Right atrium auricular region (tissue), 2 donors: Measurements from ENCODE around the gene SLIT3. TPM values are rescaled to one million over a fixed set of nuclear protein-coding genes. Genes with fewer than 3 reads are reported as not detected.

Experiments
- DNase-seq: peaks from one replicate; pipeline ENCODE4 v3.0.0-alpha.2; 2019; ENCODE audit warnings: low spot score
- H3K27ac ChIP-seq, 2 donors: fragments of 200-600 bp; sonication (generic); 1 replicate in 1 of 2; 2 replicates in 1 of 2; pipeline ENCODE4 v1.5.1; 2016 to 2019
- H3K27me3 ChIP-seq, 2 donors: fragments of 200-600 bp; sonication (generic); one replicate each; pipeline versions ENCODE4 v1.5.1 to v1.6.0; 2017 to 2019
- H3K36me3 ChIP-seq: fragments of 200-600 bp; sonication (generic); one replicate; pipeline ENCODE4 v1.5.1; 2016
- H3K4me1 ChIP-seq, 2 donors: fragments of 200-600 bp; sonication (generic); one replicate each; pipeline versions ENCODE4 v1.5.1 to v1.6.0; 2017 to 2019
- H3K4me3 ChIP-seq, 2 donors: fragments of 200-600 bp; sonication (generic); 1 replicate in 1 of 2; 2 replicates in 1 of 2; pipeline ENCODE4 v1.5.1; 2017 to 2019; ENCODE audit warnings: mild to moderate bottlenecking in 1 of 2, moderate library complexity in 1 of 2
- H3K9me3 ChIP-seq, 2 donors: fragments of 200-600 bp; sonication (generic); one replicate each; pipeline ENCODE4 v1.5.1; 2019
- CTCF ChIP-seq, 2 donors: fragments of 200-600 bp; sonication (generic); IDR thresholded peaks; one replicate each; pipeline ENCODE4 v1.5.1; 2019; ENCODE audit warnings: antibody characterized with exemption in 2 of 2
- total RNA-seq, 2 donors: library from RNA; depleted of rRNA; stranded (reverse); fragments of >200 nt; gene quantifications; one replicate each; pipeline ENCODE4 v1.1.0, GENCODE V29; 2016

Gene SLIT3
- total RNA-seq, 2 donors from 2014 or later = 66.1 to 85.8 TPM

GRCh38 chr5:169020102-169020501, 280.8 kb downstream of the SLIT3 start:
- Histone ChIP-seq H3K4me1 (peaks cover 0 to 15% of the 10 kb centered on the region in 2 donors), H3K36me3 (no peaks in the 10 kb centered on the region), H3K27me3 (no peaks in the 10 kb centered on the region), H3K9me3 (no peaks in the 10 kb centered on the region), H3K4me3 (no peak overlapping the region), H3K27ac (no peak overlapping the region)
- DNase-seq = no peak
- no peak for TF ChIP-seq CTCF (IDR thresholded peaks at IDR 0.05)

GRCh38 chr5:169018925-169019324, 282.0 kb downstream of the SLIT3 start:
- TF ChIP-seq CTCF (IDR thresholded peaks at IDR 0.05) = no peak
- Histone ChIP-seq H3K36me3 (no peaks in the 10 kb centered on the region), H3K4me3 (no peak overlapping the region), H3K4me1 (peaks cover 0 to 3% of the 10 kb centered on the region in 2 donors), H3K27ac (no peak overlapping the region), H3K27me3 (no peaks in the 10 kb centered on the region), H3K9me3 (no peaks in the 10 kb centered on the region)
- DNase-seq = no peak

GRCh38 chr5:169015991-169016390, 284.9 kb downstream of the SLIT3 start:
- Histone ChIP-seq H3K4me3 (no peak overlapping the region), H3K27me3 (no peaks in the 10 kb centered on the region), H3K9me3 (no peaks in the 10 kb centered on the region), H3K36me3 (no peaks in the 10 kb centered on the region), H3K27ac (no peak overlapping the region), H3K4me1 (peaks cover 0 to 4% of the 10 kb centered on the region in 2 donors)
- no peak for TF ChIP-seq CTCF (IDR thresholded peaks at IDR 0.05)
- DNase-seq = no peak

GRCh38 chr5:169013846-169014245, 287.1 kb downstream of the SLIT3 start:
- DNase-seq = no peak
- Histone ChIP-seq H3K4me3 (no peak overlapping the region), H3K27ac (no peak overlapping the region), H3K27me3 (no peaks in the 10 kb centered on the region), H3K4me1 (peaks cover 0 to 19% of the 10 kb centered on the region in 2 donors), H3K9me3 (no peaks in the 10 kb centered on the region), H3K36me3 (no peaks in the 10 kb centered on the region)
- TF ChIP-seq CTCF (IDR thresholded peaks at IDR 0.05) = no peak

GRCh38 chr5:169013208-169013728, 287.7 kb downstream of the SLIT3 start:
- no peak overlapping the region for H3K4me3 ChIP-seq
- DNase-seq = no peak
- no peaks in the 10 kb centered on the region for H3K36me3 ChIP-seq
- no peak for TF ChIP-seq CTCF (IDR thresholded peaks at IDR 0.05)
- no peak overlapping the region for H3K27ac ChIP-seq
- no peaks in the 10 kb centered on the region for H3K27me3 ChIP-seq
- no peaks in the 10 kb centered on the region for H3K9me3 ChIP-seq
- peaks cover 0 to 22% of the 10 kb centered on the region in 2 donors for H3K4me1 ChIP-seq

- DNase-seq = no peak
- H3K36me3 ChIP-seq = no peaks in the 10 kb centered on the region
- no peaks in the 10 kb centered on the region for H3K27me3 ChIP-seq
- TF ChIP-seq CTCF (IDR thresholded peaks at IDR 0.05) = no peak
- H3K9me3 ChIP-seq = no peaks in the 10 kb centered on the region
- H3K27ac ChIP-seq = no peak overlapping the region
- H3K4me3 ChIP-seq = no peak overlapping the region
- H3K4me1 ChIP-seq = peaks cover 0 to 24% of the 10 kb centered on the region in 2 donors
Measured at GRCh38 chr5:169012450-169012849, 288.5 kb downstream of the SLIT3 start.
